Panc1 (cell line): ENCODE measurements around the gene TRAF4. TPM values are rescaled to one million over a fixed set of nuclear protein-coding genes. Genes with fewer than 3 reads are reported as not detected.

ENCODE experiments used
- ATAC-seq: fragments of 200-7000 bp; cut with Tn5 transposase; 2 replicates; pipeline ENCODE4 v1.9.1; 2020; ENCODE audit warnings: mild to moderate bottlenecking, moderate library complexity
- BruUV-seq: library from RNA; stranded (reverse); fragments of 400-500 nt; replicated peaks from 2 replicates; lab custom pipeline; 2021; lab: Mats Ljungman, UMichigan
- CTCF ChIA-PET: fragments of 300-600 bp; sonication (Branson Sonifier 250); formaldehyde crosslinking; loops from one replicate; lab custom pipeline; 2022; ENCODE audit warnings: antibody characterized with exemption; lab: Charles Lee
- POLR2A ChIA-PET: fragments of 300-600 bp; sonication (Branson Sonifier 250); formaldehyde crosslinking; loops from one replicate; lab custom pipeline; 2022; ENCODE audit warnings: antibody characterized with exemption; lab: Charles Lee
- DNase-seq: peaks from one replicate; pipeline ENCODE4 v3.0.0-alpha.2; 2010; ENCODE audit warnings: low read depth, low spot score
- H3K27ac ChIP-seq: 2 replicates; pipeline ENCODE4 v1.5.1; 2011; ENCODE audit warnings: mild to moderate bottlenecking, low read length, inconsistent platforms
- H3K27me3 ChIP-seq: fragments of 200-500 bp; sonication (Bioruptor generic); 2 replicates; pipeline ENCODE4 v1.6.0; 2014; ENCODE audit warnings: low read length, inconsistent platforms; ENCODE audit not compliant: control insufficient read depth, insufficient read depth
- H3K36me3 ChIP-seq: fragments of 200-500 bp; sonication (Bioruptor generic); 2 replicates; pipeline ENCODE4 v1.5.1; 2014; ENCODE audit warnings: inconsistent platforms, mild to moderate bottlenecking, low read length, moderate library complexity; ENCODE audit not compliant: control insufficient read depth, insufficient read depth
- H3K4me1 ChIP-seq: 2 replicates; pipeline ENCODE4 v1.5.1; 2011; ENCODE audit warnings: inconsistent platforms, mild to moderate bottlenecking, low read length, moderate library complexity; ENCODE audit not compliant: control insufficient read depth, insufficient read depth
- H3K4me3 ChIP-seq, 2 experiments: 2 replicates each; pipeline ENCODE4 v1.5.1; 2011 to 2012; ENCODE audit warnings: low read depth in 2 of 2, low read length in 2 of 2, mild to moderate bottlenecking in 2 of 2, inconsistent platforms in 1 of 2, moderate library complexity in 1 of 2
- H3K9me3 ChIP-seq: fragments of 200-500 bp; sonication (Bioruptor generic); 2 replicates; pipeline ENCODE4 v1.5.1; 2014; ENCODE audit warnings: low read depth, mild to moderate bottlenecking, inconsistent platforms, low read length, moderate library complexity; ENCODE audit not compliant: control insufficient read depth, insufficient read depth
- CTCF ChIP-seq: fragments of 450-650 bp; IDR thresholded peaks from 2 replicates; pipeline ENCODE4 v1.5.1; 2017; ENCODE audit warnings: mild to moderate bottlenecking
- POLR2AphosphoS5 ChIP-seq: IDR thresholded peaks from 2 replicates; pipeline ENCODE4 v1.6.1; 2012; ENCODE audit warnings: mild to moderate bottlenecking, low read depth, low read length, moderate library complexity
- REST ChIP-seq, 2 experiments: IDR thresholded peaks; 2 replicates each; pipeline ENCODE4 v1.6.1; 2011 to 2012; ENCODE audit warnings: low read depth in 2 of 2, control low read depth in 1 of 2, low read length in 1 of 2, mild to moderate bottlenecking in 1 of 2, moderate library complexity in 1 of 2; ENCODE audit not compliant: insufficient read depth in 1 of 2
- SIN3A ChIP-seq: IDR thresholded peaks from 2 replicates; pipeline ENCODE4 v1.6.1; 2012; ENCODE audit warnings: low read depth, mild to moderate bottlenecking, low read length, moderate library complexity, borderline replicate concordance; ENCODE audit not compliant: insufficient read depth
- TCF7L2 ChIP-seq: IDR thresholded peaks from 2 replicates; pipeline ENCODE4 v1.6.1; 2011; ENCODE audit warnings: mild to moderate bottlenecking, low read depth, low read length, inconsistent platforms
- in situ Hi-C: cut with HindIII; loops from 2 replicates; pipeline ENCODE4 v1.10.0; 2016; ENCODE audit warnings: low sequenced_read_pairs, low pct_unique_long_range_greater_than_20kb
- intact Hi-C: fragments of 100-400 bp; cut with micrococcal nuclease; formaldehyde crosslinking; loops from one replicate; pipeline ENCODE4 v1.10.0; 2022; ENCODE audit not compliant: unreplicated experiment
- total RNA-seq: library from RNA; stranded (reverse); gene quantifications from one replicate; pipeline ENCODE4 v1.2.1, GENCODE V29; 2021; ENCODE audit not compliant: unreplicated experiment

Gene TRAF4
- total RNA-seq, 1 experiment from 2014 or later: 108 TPM

- H3K4me3 ChIP-seq: peak within 1 kb of the TSS; percentile 69 to 96
- no peaks in the 10 kb centered on the region for H3K9me3 ChIP-seq
- intact Hi-C loops (loop anchor here (5.0 to 10.0 kb wide), 2 partner anchors 176 to 224 kb away; partner anchors contain the start of genes DHRS13 and PHF12), in situ Hi-C loops (no loop called here)
- TSS peak; percentile 69 for BruUV-seq
- peak; percentile 50 for ATAC-seq
- H3K27me3 ChIP-seq: no peaks in the 10 kb centered on the region
- peak within 1 kb of the TSS; percentile 81 for H3K27ac ChIP-seq
- H3K36me3 ChIP-seq: peaks cover 5% of the 10 kb centered on the region
- no peak for DNase-seq
- H3K4me1 ChIP-seq: peaks cover 26% of the 10 kb centered on the region
- TF ChIP-seq REST (IDR thresholded peaks at IDR 0.05; ENCODE audit: insufficient read depth in 1 of 2, low read depth in 2 of 2, low read length in 1 of 2): no peak
- 0 out of 2 replicates have a peak, but pooled peaks have one; percentile 18 for TF ChIP-seq SIN3A
- TF ChIP-seq TCF7L2: no peak
- ChIA-PET CTCF (interaction anchor here (1.0 to 3.7 kb wide), 4 partner anchors 9 to 225 kb away, joined by 3 to 123 read pairs (median 6); partner anchors contain the start of gene RPL23A), POLR2A (interaction anchor here (0.5 to 3.0 kb wide), 9 partner anchors 11 to 574 kb away, joined by 3 to 26 read pairs (median 6); partner anchors contain the start of genes PHF12 and TRAF4)
Measured at GRCh38 chr17:28728364-28729200, 15.2 kb upstream of the TRAF4 start, which contains the start of gene NEK8. Gene NEK8 (plus strand): TSS chr17:28728788. CDS start chr17:28728814, 26 bp downstream.

GRCh38 chr17:28729950-28730330 lies 13.9 kb upstream of the TRAF4 start:
- Histone ChIP-seq H3K27me3 (no peaks in the 10 kb centered on the region), H3K27ac (peak overlapping the region; percentile 41; the same call in 1 of the 2 replicates), H3K4me3 (no peak overlapping the region), H3K4me1 (peaks cover 13% of the 10 kb centered on the region; the same call in 1 of the 2 replicates), H3K9me3 (no peaks in the 10 kb centered on the region), H3K36me3 (no peaks in the 10 kb centered on the region)
- TF ChIP-seq REST (IDR thresholded peaks at IDR 0.05; ENCODE audit: insufficient read depth in 1 of 2, low read depth in 2 of 2, low read length in 1 of 2): no peak
- no peak for TF ChIP-seq POLR2AphosphoS5
- no peak for TF ChIP-seq SIN3A
- TF ChIP-seq CTCF: no peak
- TF ChIP-seq TCF7L2: no peak
- BruUV-seq: no TSS peak
- CTCF ChIA-PET: interaction anchor here (0.7 kb wide), 2 partner anchors 164 to 981 kb away, joined by 6 to 7 read pairs; no protein-coding TSS in a partner anchor
- DNase-seq (no peak), ATAC-seq (no peak)
- intact Hi-C loops (loop anchor here (5.0 to 10.0 kb wide), 2 partner anchors 175 to 222 kb away; partner anchors contain the start of genes DHRS13 and PHF12), in situ Hi-C loops (no loop called here)
- POLR2A ChIA-PET: no interaction called here
